Uterus (tissue), 2 donors: Measurements from ENCODE around the gene ASIC2.
"Not testable (repeated sequence)": the region's sequence is repeated elsewhere in the genome, so short reads cannot be mapped to it uniquely, and the experiment has no call there.

Experiments used
- POLR2A ChIP-seq, 2 donors: fragments of 450-650 bp; IDR thresholded peaks; one replicate each; pipeline ENCODE4 v1.6.1; 2016; ENCODE audit warnings: antibody characterized with exemption in 2 of 2, mild to moderate bottlenecking in 1 of 2, moderate library complexity in 1 of 2
- TF ChIP-seq, protein P1 (sequence below), 4 experiments: fragments of 200-600 bp in 2 of 4; fragments of 450-650 bp in 2 of 4; sonication (generic) in 2 of 4; IDR thresholded peaks; one replicate each; pipeline ENCODE4 v1.5.1; 2016 to 2019; ENCODE audit warnings: antibody characterized with exemption in 4 of 4, mild to moderate bottlenecking in 2 of 4, moderate library complexity in 1 of 4

- TF ChIP-seq, protein P1, sequence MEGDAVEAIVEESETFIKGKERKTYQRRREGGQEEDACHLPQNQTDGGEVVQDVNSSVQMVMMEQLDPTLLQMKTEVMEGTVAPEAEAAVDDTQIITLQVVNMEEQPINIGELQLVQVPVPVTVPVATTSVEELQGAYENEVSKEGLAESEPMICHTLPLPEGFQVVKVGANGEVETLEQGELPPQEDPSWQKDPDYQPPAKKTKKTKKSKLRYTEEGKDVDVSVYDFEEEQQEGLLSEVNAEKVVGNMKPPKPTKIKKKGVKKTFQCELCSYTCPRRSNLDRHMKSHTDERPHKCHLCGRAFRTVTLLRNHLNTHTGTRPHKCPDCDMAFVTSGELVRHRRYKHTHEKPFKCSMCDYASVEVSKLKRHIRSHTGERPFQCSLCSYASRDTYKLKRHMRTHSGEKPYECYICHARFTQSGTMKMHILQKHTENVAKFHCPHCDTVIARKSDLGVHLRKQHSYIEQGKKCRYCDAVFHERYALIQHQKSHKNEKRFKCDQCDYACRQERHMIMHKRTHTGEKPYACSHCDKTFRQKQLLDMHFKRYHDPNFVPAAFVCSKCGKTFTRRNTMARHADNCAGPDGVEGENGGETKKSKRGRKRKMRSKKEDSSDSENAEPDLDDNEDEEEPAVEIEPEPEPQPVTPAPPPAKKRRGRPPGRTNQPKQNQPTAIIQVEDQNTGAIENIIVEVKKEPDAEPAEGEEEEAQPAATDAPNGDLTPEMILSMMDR (IDR thresholded peaks at IDR 0.05), result not testable (repeated sequence)
- TF ChIP-seq POLR2A (IDR thresholded peaks at IDR 0.05), result not testable (repeated sequence)
Observed at GRCh38 chr17:32969231-32969630, 323.9 kb downstream of the ASIC2 start.
